Upper lobe of left lung (tissue), 4 donors: Measurements from ENCODE around the gene BCAS3.

Experiments
- EP300 ChIP-seq, 4 donors: sonication (generic); formaldehyde crosslinking; IDR thresholded peaks; one replicate each; pipeline ENCODE4 v1.5.1; 2017; ENCODE audit warnings: antibody characterized with exemption in 4 of 4, control low read depth in 2 of 4
- POLR2A ChIP-seq, 4 donors: fragments of 450-650 bp; IDR thresholded peaks; one replicate each; pipeline ENCODE4 v1.5.1; 2016 to 2017; ENCODE audit warnings: antibody characterized with exemption in 4 of 4, mild to moderate bottlenecking in 2 of 4
- POLR2AphosphoS5 ChIP-seq, 2 donors: sonication (generic); formaldehyde crosslinking; IDR thresholded peaks; one replicate each; pipeline ENCODE4 v1.5.1; 2017; ENCODE audit warnings: antibody characterized with exemption in 2 of 2
- TF ChIP-seq, protein P1 (sequence below), 6 experiments: fragments of 450-650 bp in 4 of 6; fragments of 200-600 bp in 2 of 6; sonication (generic) in 2 of 6; IDR thresholded peaks; one replicate each; pipeline ENCODE4 v1.5.1; 2016 to 2019; ENCODE audit warnings: antibody characterized with exemption in 6 of 6

- no peak for TF ChIP-seq EP300 (IDR thresholded peaks at IDR 0.05)
- no peak for TF ChIP-seq POLR2A (IDR thresholded peaks at IDR 0.05)
- TF ChIP-seq, protein P1, sequence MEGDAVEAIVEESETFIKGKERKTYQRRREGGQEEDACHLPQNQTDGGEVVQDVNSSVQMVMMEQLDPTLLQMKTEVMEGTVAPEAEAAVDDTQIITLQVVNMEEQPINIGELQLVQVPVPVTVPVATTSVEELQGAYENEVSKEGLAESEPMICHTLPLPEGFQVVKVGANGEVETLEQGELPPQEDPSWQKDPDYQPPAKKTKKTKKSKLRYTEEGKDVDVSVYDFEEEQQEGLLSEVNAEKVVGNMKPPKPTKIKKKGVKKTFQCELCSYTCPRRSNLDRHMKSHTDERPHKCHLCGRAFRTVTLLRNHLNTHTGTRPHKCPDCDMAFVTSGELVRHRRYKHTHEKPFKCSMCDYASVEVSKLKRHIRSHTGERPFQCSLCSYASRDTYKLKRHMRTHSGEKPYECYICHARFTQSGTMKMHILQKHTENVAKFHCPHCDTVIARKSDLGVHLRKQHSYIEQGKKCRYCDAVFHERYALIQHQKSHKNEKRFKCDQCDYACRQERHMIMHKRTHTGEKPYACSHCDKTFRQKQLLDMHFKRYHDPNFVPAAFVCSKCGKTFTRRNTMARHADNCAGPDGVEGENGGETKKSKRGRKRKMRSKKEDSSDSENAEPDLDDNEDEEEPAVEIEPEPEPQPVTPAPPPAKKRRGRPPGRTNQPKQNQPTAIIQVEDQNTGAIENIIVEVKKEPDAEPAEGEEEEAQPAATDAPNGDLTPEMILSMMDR (IDR thresholded peaks at IDR 0.05): no peak
- no peak for TF ChIP-seq POLR2AphosphoS5 (IDR thresholded peaks at IDR 0.05)
Measured at GRCh38 chr17:61414936-61415251, 737.2 kb downstream of the BCAS3 start.
